ENCODE measurements around the gene MKRN2. TPM values are rescaled to one million over a fixed set of nuclear protein-coding genes. Genes with fewer than 3 reads are reported as not detected.

MKRN2 gene
- total RNA-seq, 2 donors from 2014 or later, result 24.7 to 30.5 TPM

DNA sequence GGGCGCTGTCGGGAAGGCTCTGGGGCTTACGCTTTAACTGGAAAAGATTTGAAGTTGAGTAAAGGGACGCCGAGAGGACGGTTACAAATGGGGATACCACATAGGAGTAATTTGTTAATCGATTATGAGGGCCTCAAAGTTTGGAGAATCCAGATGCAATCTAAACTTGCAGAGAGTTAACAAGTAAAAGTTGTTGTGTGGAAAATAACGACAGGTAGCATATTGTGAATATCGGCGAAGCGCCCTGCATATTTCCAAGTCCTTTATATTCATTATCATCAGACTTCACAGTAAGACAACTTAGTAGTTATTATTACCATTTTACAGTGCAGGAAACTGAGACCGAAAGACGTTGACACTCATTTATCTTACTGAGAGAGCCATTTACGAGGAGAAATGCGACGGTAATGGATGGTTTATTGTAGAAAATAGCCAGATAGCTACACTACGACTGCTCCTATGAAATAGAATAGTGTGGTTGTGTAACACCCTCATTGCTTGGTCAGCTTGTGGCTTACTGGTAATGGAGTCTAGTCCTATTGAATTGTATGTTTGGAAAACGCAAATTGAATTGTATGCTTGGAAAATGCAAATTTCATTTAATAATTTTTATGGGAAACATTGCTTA lies 700 bp downstream of the MKRN2 start:
- H3K4me1 ChIP-seq, result peaks cover 0 to 68% of the 10 kb centered on the region in 2 donors

DNA sequence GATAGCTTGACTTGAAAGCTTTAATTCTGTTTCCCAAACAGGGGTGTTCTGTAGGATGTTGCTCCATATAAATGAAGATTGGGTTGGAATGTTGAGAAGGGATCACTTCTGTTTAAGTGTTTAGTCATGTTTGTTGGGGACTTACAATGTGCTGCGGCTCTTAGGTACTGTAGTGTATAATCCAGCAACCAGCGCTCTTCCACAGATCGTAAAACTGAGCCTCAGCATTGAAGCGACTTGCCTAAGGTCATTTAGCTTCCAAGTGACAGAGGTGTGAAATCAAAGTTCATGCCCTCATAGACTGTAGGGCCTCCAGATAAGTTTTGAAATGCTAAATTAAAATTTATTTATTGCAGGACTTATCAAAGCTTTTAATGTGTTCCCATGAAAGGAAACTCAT lies 1.8 kb downstream of the MKRN2 start:
- Histone ChIP-seq H3K9me3 (no peaks in the 10 kb centered on the region), H3K27ac (peak overlapping the region; percentile 92 to 98), H3K4me1 (peaks cover 0 to 71% of the 10 kb centered on the region in 2 donors)

More for the DNA sequence above, 700 bp downstream of the MKRN2 start:
- TF ChIP-seq, protein P1, sequence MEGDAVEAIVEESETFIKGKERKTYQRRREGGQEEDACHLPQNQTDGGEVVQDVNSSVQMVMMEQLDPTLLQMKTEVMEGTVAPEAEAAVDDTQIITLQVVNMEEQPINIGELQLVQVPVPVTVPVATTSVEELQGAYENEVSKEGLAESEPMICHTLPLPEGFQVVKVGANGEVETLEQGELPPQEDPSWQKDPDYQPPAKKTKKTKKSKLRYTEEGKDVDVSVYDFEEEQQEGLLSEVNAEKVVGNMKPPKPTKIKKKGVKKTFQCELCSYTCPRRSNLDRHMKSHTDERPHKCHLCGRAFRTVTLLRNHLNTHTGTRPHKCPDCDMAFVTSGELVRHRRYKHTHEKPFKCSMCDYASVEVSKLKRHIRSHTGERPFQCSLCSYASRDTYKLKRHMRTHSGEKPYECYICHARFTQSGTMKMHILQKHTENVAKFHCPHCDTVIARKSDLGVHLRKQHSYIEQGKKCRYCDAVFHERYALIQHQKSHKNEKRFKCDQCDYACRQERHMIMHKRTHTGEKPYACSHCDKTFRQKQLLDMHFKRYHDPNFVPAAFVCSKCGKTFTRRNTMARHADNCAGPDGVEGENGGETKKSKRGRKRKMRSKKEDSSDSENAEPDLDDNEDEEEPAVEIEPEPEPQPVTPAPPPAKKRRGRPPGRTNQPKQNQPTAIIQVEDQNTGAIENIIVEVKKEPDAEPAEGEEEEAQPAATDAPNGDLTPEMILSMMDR (IDR thresholded peaks at IDR 0.05), result no peak
- Histone ChIP-seq H3K9me3 (no peaks in the 10 kb centered on the region), H3K27ac (peak overlapping the region; percentile 92 to 98), H3K4me3 (peak overlapping the region; percentile 77 to 98), H3K27me3 (no peaks in the 10 kb centered on the region), H3K36me3 (no peaks in the 10 kb centered on the region)
- DNase-seq (ENCODE audit: low spot score), result no peak

DNA sequence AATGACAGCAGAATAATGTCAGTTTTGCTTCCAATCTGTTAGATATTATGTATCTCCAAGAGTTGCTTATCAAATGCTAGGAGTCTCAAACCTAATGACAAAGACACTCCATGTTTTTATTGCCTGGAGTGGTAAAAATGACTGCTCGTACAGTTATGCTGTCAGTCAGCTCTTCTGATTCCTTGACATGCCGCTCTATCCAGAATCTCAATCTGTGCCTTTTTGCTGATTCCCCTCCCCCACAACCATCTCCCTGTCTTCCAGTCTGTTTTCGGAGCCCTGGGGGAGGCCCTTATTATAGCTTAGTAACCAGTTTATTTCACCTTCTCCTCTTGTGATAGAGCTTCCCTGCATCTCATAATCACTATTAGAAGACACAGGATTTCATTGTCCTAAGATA lies 2.6 kb downstream of the MKRN2 start:
- Histone ChIP-seq H3K4me1 (peaks cover 0 to 65% of the 10 kb centered on the region in 2 donors), H3K27me3 (no peaks in the 10 kb centered on the region), H3K36me3 (no peaks in the 10 kb centered on the region), H3K9me3 (no peaks in the 10 kb centered on the region), H3K4me3 (no peak overlapping the region), H3K27ac (peak overlapping the region; percentile 92 to 98)
- TF ChIP-seq, protein P1 (IDR thresholded peaks at IDR 0.05), result no peak
- no peak for DNase-seq (ENCODE audit: low spot score)

More for the DNA sequence above, 1.8 kb downstream of the MKRN2 start:
- TF ChIP-seq, protein P1 (IDR thresholded peaks at IDR 0.05), result no peak
- peak overlapping the region in 1 of 2 donors; percentile 77 for H3K4me3 ChIP-seq
- H3K27me3 ChIP-seq, result no peaks in the 10 kb centered on the region
- no peak for DNase-seq (ENCODE audit: low spot score)
- H3K36me3 ChIP-seq, result no peaks in the 10 kb centered on the region

DNA sequence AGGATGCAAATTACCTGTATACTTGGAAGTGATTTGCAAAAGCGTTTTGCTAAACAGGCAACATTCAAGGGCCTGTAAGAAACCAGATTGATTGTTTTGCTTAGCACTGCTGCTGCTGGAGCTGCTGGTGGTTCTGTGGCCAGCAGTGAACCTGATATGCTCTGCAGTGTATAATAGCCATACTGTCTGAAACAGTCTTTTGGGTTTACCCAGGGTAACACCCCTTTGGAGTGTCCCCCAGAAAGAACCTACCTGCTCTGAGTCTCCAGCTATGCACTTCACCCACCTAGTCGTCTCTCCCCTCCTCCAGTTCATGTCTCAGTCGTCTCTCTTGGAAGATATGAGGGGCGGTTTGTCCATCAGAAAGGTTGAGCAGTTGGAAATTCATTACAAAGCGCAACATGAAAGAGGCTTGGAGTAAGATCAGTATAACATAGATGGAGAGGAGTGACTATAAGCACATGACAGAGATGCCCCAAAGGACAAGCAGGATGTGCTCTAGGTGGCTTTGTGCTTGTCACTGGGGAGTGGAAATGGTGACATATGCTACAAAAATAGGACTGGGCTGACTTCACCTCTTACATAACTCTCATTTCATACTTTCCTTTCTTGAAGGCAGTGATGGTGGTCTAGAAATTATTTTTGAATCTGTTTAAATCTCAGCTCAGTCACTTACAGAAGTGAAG lies 3.8 kb downstream of the MKRN2 start:
- TF ChIP-seq, protein P1 (IDR thresholded peaks at IDR 0.05), result no peak
- no peaks in the 10 kb centered on the region for H3K27me3 ChIP-seq

DNA sequence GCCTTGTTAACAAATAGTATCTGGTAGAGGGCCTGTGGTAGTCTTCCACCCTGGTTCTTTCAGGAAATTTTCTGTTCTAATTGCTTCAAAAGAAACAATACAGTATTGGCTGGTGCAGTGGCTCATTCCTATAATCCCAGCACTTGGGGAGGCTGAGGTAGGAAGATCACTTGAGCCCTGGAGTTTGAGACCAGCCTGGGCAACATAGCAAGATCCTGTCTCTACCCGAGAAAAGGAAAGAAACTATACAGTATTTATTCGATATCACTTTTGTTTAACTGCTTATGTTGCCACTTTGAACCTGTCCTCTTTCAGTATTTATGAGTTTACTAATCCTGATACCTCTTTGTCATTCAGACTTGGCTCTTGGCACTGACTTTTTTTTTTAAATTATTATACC lies 4.5 kb downstream of the MKRN2 start:
- H3K36me3 ChIP-seq, result no peaks in the 10 kb centered on the region
- no peaks in the 10 kb centered on the region for H3K27me3 ChIP-seq
- H3K9me3 ChIP-seq, result peaks cover 0 to 6% of the 10 kb centered on the region in 2 donors
- peaks cover 0 to 56% of the 10 kb centered on the region in 2 donors for H3K4me1 ChIP-seq
- TF ChIP-seq, protein P1 (IDR thresholded peaks at IDR 0.05), result no peak
- no peak overlapping the region for H3K4me3 ChIP-seq
- H3K27ac ChIP-seq, result peak overlapping the region; percentile 41 to 98
- no peak for DNase-seq (ENCODE audit: low spot score)

More for the DNA sequence above, 3.8 kb downstream of the MKRN2 start:
- H3K9me3 ChIP-seq, result no peaks in the 10 kb centered on the region
- no peak overlapping the region for H3K4me3 ChIP-seq
- DNase-seq (ENCODE audit: low spot score), result no peak
- H3K27ac ChIP-seq, result peak overlapping the region; percentile 41 to 98
- H3K36me3 ChIP-seq, result no peaks in the 10 kb centered on the region
- H3K4me1 ChIP-seq, result peaks cover 0 to 63% of the 10 kb centered on the region in 2 donors

Measured in right atrium auricular region (tissue), 2 donors.